NB4 (cell line): Measurements from ENCODE around the gene TIMM23.

Experiments used
- TF ChIP-seq, protein P1 (sequence below): IDR thresholded peaks from one replicate; pipeline ENCODE4 v1.5.1; 2012; ENCODE audit warnings: low read depth, low read length
- TF ChIP-seq, protein P2 (sequence below): IDR thresholded peaks from 2 replicates; pipeline ENCODE4 v1.6.1; 2011; ENCODE audit warnings: low read depth, low read length

- TF ChIP-seq, protein P1, sequence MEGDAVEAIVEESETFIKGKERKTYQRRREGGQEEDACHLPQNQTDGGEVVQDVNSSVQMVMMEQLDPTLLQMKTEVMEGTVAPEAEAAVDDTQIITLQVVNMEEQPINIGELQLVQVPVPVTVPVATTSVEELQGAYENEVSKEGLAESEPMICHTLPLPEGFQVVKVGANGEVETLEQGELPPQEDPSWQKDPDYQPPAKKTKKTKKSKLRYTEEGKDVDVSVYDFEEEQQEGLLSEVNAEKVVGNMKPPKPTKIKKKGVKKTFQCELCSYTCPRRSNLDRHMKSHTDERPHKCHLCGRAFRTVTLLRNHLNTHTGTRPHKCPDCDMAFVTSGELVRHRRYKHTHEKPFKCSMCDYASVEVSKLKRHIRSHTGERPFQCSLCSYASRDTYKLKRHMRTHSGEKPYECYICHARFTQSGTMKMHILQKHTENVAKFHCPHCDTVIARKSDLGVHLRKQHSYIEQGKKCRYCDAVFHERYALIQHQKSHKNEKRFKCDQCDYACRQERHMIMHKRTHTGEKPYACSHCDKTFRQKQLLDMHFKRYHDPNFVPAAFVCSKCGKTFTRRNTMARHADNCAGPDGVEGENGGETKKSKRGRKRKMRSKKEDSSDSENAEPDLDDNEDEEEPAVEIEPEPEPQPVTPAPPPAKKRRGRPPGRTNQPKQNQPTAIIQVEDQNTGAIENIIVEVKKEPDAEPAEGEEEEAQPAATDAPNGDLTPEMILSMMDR: no peak
- TF ChIP-seq, protein P2, sequence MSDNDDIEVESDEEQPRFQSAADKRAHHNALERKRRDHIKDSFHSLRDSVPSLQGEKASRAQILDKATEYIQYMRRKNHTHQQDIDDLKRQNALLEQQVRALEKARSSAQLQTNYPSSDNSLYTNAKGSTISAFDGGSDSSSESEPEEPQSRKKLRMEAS: no peak
Measured at GRCh38 chr10:46026106-46026505, 53.8 kb downstream of the TIMM23 start.
